ENCODE results near the gene ACSL3. TPM values are rescaled to one million over a fixed set of nuclear protein-coding genes. Genes with fewer than 3 reads are reported as not detected.

The ACSL3 gene
- total RNA-seq, 1 donor from 2014 or later: 87.0 TPM

GRCh38 chr2:222973733-222974132 is 112.9 kb downstream of the ACSL3 start:
- Mint-ChIP-seq H3K4me3 (ENCODE audit: unreplicated experiment) (no peak overlapping the region), H3K9me3 (ENCODE audit: unreplicated experiment) (no peaks in the 10 kb centered on the region), H3K27me3 (ENCODE audit: unreplicated experiment) (no peaks in the 10 kb centered on the region), H3K27ac (ENCODE audit: unreplicated experiment) (no peak overlapping the region), H3K36me3 (ENCODE audit: unreplicated experiment) (no peaks in the 10 kb centered on the region), H3K4me1 (ENCODE audit: low read depth, unreplicated experiment) (no peaks in the 10 kb centered on the region)
- no peak for TF ChIP-seq CTCF (IDR thresholded peaks at IDR 0.05; ENCODE audit: partially characterized antibody, unreplicated experiment)
- DNase-seq: no peak

GRCh38 chr2:222976521-222977061 is 115.8 kb downstream of the ACSL3 start:
- TF ChIP-seq CTCF (IDR thresholded peaks at IDR 0.05; ENCODE audit: partially characterized antibody, unreplicated experiment): no peak
- Mint-ChIP-seq H3K9me3 (ENCODE audit: unreplicated experiment) (no peaks in the 10 kb centered on the region), H3K4me3 (ENCODE audit: unreplicated experiment) (no peak overlapping the region), H3K36me3 (ENCODE audit: unreplicated experiment) (no peaks in the 10 kb centered on the region), H3K4me1 (ENCODE audit: low read depth, unreplicated experiment) (no peaks in the 10 kb centered on the region), H3K27me3 (ENCODE audit: unreplicated experiment) (no peaks in the 10 kb centered on the region), H3K27ac (ENCODE audit: unreplicated experiment) (no peak overlapping the region)
- no peak for DNase-seq

- DNase-seq: no peak
- TF ChIP-seq CTCF (IDR thresholded peaks at IDR 0.05; ENCODE audit: partially characterized antibody, unreplicated experiment): no peak
- no peak overlapping the region for H3K27ac Mint-ChIP-seq (ENCODE audit: unreplicated experiment)
These were observed 116.3 kb downstream of the ACSL3 start for GRCh38 chr2:222977121-222977520.

GRCh38 chr2:222978850-222979249 is 118.0 kb downstream of the ACSL3 start:
- H3K9me3 Mint-ChIP-seq (ENCODE audit: unreplicated experiment): no peaks in the 10 kb centered on the region
- no peak for DNase-seq
- no peak for TF ChIP-seq CTCF (IDR thresholded peaks at IDR 0.05; ENCODE audit: partially characterized antibody, unreplicated experiment)
- H3K4me1 Mint-ChIP-seq (ENCODE audit: low read depth, unreplicated experiment): no peaks in the 10 kb centered on the region
- peaks cover 7% of the 10 kb centered on the region for H3K36me3 Mint-ChIP-seq (ENCODE audit: unreplicated experiment)
- no peaks in the 10 kb centered on the region for H3K27me3 Mint-ChIP-seq (ENCODE audit: unreplicated experiment)
- no peak overlapping the region for H3K4me3 Mint-ChIP-seq (ENCODE audit: unreplicated experiment)
- no peak overlapping the region for H3K27ac Mint-ChIP-seq (ENCODE audit: unreplicated experiment)

More at GRCh38 chr2:222977121-222977520, 116.3 kb downstream of the ACSL3 start:
- H3K9me3 Mint-ChIP-seq (ENCODE audit: unreplicated experiment): no peaks in the 10 kb centered on the region
- no peaks in the 10 kb centered on the region for H3K4me1 Mint-ChIP-seq (ENCODE audit: low read depth, unreplicated experiment)
- H3K4me3 Mint-ChIP-seq (ENCODE audit: unreplicated experiment): no peak overlapping the region
- no peaks in the 10 kb centered on the region for H3K36me3 Mint-ChIP-seq (ENCODE audit: unreplicated experiment)
- H3K27me3 Mint-ChIP-seq (ENCODE audit: unreplicated experiment): no peaks in the 10 kb centered on the region

- no peak for DNase-seq
- TF ChIP-seq CTCF (IDR thresholded peaks at IDR 0.05; ENCODE audit: partially characterized antibody, unreplicated experiment): no peak
- H3K4me1 Mint-ChIP-seq (ENCODE audit: low read depth, unreplicated experiment): no peaks in the 10 kb centered on the region
- no peaks in the 10 kb centered on the region for H3K27me3 Mint-ChIP-seq (ENCODE audit: unreplicated experiment)
- no peak overlapping the region for H3K4me3 Mint-ChIP-seq (ENCODE audit: unreplicated experiment)
- H3K27ac Mint-ChIP-seq (ENCODE audit: unreplicated experiment): no peak overlapping the region
- no peaks in the 10 kb centered on the region for H3K9me3 Mint-ChIP-seq (ENCODE audit: unreplicated experiment)
- H3K36me3 Mint-ChIP-seq (ENCODE audit: unreplicated experiment): peaks cover 7% of the 10 kb centered on the region
These were observed 118.6 kb downstream of the ACSL3 start for GRCh38 chr2:222979484-222979883.

All from glutamatergic neuron (in vitro differentiated cells).